Type B pancreatic cell (in vitro differentiated cells): ENCODE data around the gene ADM2. TPM values are rescaled to one million over a fixed set of nuclear protein-coding genes. Genes with fewer than 3 reads are reported as not detected.

Experiments used
- DNase-seq: peaks from one replicate; pipeline ENCODE4 v3.0.0; 2021; ENCODE audit warnings: mixed read lengths; ENCODE audit not compliant: unreplicated experiment; ENCODE audit errors: extremely low spot score
- H3K27ac Mint-ChIP-seq: 2 replicates; pipeline ENCODE4 v1.8.0; 2021; ENCODE audit warnings: mild to moderate bottlenecking, mixed read lengths
- H3K27me3 Mint-ChIP-seq: 2 replicates; pipeline ENCODE4 v1.8.0; 2021; ENCODE audit warnings: mixed read lengths
- H3K36me3 Mint-ChIP-seq: 2 replicates; pipeline ENCODE4 v1.8.0; 2021; ENCODE audit warnings: mixed read lengths
- H3K4me1 Mint-ChIP-seq: one replicate; pipeline ENCODE4 v1.8.0; 2021; ENCODE audit warnings: mixed read lengths; ENCODE audit not compliant: unreplicated experiment
- H3K4me3 Mint-ChIP-seq: 2 replicates; pipeline ENCODE4 v1.8.0; 2021; ENCODE audit warnings: mild to moderate bottlenecking, mixed read lengths
- H3K9me3 Mint-ChIP-seq: 2 replicates; pipeline ENCODE4 v1.8.0; 2021; ENCODE audit warnings: mixed read lengths
- total RNA-seq: library from RNA; stranded (reverse); gene quantifications from 2 replicates; pipeline ENCODE4 v1.2.1, GENCODE V29; 2021; ENCODE audit warnings: low replicate concordance
- TF ChIP-seq, protein P1 (sequence below): fragments of 200-600 bp; sonication (generic); conservative IDR thresholded peaks from 2 replicates; pipeline ENCODE4 v1.5.0; 2021; ENCODE audit warnings: antibody characterized with exemption, mild to moderate bottlenecking

Gene ADM2
- total RNA-seq, 1 donor from 2014 or later, result 2.6 TPM

DNA sequence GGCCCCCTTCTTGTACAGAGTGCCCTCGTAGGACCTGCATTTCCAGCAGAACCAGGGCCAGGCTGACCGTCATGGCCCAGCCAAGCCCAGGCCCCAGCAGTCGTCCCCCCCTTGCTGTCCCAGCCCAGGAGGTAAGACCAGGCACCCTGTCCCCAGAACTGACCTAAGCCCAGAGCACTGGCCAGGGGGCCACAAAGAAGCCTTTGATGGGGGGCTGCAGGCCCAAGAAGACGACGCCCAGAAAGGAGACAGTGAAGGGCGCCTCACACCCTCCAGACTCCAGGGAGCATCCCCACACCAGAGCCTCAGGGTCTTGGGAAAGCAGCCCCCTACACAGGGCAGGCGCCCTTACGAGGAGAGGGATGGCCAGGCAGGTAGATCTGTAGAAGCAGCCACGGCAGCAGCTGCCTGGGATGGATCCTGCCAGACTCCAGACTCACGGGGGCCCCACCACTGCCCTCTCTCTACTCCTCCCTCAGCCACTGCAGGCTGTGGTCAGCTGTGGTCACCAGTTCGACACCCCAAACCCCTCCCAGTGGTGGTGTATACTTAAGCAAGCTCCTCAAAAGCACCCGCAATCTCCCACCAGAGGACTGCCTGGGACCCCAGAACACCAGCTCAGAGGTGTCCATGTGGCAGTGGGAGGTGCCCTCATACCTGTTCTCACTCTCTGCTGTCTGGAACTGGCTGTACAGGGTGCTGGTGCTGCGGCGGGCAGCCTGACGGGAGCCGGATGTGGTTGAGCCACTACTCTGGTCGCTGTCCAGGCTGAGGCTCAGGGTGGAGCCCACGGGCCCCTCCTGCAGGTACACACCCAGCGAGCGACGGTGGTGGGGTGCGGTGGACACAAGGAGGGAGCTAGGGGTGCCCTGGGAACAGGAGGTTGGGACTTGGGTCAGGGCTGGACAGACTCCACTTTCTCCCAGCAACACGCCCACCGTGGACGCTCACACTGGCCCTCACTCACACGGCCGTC lies 33.5 kb upstream of the ADM2 start:
- peaks cover 11% of the 10 kb centered on the region for H3K36me3 Mint-ChIP-seq
- H3K4me1 Mint-ChIP-seq, result peaks cover 9% of the 10 kb centered on the region
- H3K27me3 Mint-ChIP-seq, result no peaks in the 10 kb centered on the region
- TF ChIP-seq, protein P1, sequence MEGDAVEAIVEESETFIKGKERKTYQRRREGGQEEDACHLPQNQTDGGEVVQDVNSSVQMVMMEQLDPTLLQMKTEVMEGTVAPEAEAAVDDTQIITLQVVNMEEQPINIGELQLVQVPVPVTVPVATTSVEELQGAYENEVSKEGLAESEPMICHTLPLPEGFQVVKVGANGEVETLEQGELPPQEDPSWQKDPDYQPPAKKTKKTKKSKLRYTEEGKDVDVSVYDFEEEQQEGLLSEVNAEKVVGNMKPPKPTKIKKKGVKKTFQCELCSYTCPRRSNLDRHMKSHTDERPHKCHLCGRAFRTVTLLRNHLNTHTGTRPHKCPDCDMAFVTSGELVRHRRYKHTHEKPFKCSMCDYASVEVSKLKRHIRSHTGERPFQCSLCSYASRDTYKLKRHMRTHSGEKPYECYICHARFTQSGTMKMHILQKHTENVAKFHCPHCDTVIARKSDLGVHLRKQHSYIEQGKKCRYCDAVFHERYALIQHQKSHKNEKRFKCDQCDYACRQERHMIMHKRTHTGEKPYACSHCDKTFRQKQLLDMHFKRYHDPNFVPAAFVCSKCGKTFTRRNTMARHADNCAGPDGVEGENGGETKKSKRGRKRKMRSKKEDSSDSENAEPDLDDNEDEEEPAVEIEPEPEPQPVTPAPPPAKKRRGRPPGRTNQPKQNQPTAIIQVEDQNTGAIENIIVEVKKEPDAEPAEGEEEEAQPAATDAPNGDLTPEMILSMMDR, result no peak
- peak overlapping the region; percentile 11 for H3K27ac Mint-ChIP-seq
- H3K9me3 Mint-ChIP-seq, result no peaks in the 10 kb centered on the region
- no peak overlapping the region for H3K4me3 Mint-ChIP-seq
- DNase-seq, result no peak

DNA sequence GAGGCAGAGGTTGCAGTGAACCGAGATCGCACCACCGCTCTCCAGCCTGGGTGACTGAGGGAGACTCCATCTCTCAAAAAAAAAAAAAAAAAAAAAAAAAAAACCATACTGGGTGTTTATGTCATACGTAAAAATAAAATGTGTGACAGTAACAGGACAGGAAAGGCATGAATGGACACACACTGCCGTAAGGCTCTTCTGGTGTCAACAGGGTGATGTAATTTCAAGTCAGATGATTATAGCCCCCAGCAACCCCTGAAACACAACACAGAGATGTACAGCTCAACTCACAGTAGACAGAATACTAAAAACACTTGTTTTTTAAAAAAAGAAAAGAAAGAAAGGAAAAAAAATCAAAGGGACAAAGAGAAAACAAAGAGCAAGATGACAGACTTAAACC lies 28.7 kb upstream of the ADM2 start:
- no peaks in the 10 kb centered on the region for H3K9me3 Mint-ChIP-seq
- peak overlapping the region; percentile 55 for H3K27ac Mint-ChIP-seq
- H3K36me3 Mint-ChIP-seq, result peaks cover 15% of the 10 kb centered on the region

DNA sequence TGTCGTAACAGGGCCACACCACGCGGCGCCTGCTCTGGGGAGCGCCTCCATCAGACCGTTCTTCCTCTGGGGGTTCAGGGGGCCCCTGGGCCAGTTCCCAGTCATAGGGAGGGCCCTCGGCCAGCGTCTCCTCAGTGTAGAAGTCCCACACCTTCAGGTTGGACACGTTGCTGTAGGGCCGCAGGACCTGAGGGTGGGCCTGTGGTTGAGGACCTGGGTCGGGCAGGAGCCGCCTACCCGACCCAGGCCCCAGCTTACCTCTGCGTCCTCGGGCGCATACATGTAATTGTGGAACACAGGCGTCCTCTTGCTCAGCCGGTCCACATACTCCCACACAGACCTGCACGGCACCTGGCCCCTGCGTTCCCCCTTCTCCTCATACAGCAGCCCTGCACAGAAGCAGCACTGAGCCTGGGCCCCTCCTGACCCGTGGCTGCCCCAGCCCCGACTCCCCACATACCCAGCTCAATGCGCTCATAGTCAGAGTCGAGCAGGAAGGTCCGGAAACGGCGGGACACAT lies 26.7 kb upstream of the ADM2 start:
- Mint-ChIP-seq H3K4me1 (no peaks in the 10 kb centered on the region), H3K4me3 (no peak overlapping the region), H3K9me3 (no peaks in the 10 kb centered on the region), H3K36me3 (peaks cover 11% of the 10 kb centered on the region), H3K27me3 (no peaks in the 10 kb centered on the region), H3K27ac (peak overlapping the region; percentile 21)
- DNase-seq, result no peak
- TF ChIP-seq, protein P1, result no peak

More for the DNA sequence above, 28.7 kb upstream of the ADM2 start:
- TF ChIP-seq, protein P1, result no peak
- no peaks in the 10 kb centered on the region for H3K27me3 Mint-ChIP-seq
- no peaks in the 10 kb centered on the region for H3K4me1 Mint-ChIP-seq
- no peak for DNase-seq
- H3K4me3 Mint-ChIP-seq, result no peak overlapping the region

DNA sequence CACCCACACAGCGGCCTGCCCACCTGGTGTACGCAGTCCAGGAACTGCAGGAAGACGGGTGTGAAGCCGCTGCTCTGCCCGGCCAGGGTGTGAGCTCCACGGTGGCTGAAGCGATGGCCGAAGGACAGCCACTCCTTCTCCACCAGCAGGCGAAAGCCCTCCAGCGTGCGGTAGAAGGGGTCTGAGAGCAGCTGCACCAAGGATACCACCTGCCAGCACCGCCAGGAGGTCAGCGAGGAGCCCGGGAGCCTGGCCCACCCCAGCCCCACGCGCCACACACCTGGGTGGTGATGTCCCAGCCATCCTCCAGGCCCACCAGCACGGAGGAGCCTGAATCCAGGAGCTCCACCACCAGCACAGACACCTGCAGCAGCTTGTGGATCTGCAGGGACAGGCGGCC lies 26.1 kb upstream of the ADM2 start:
- Mint-ChIP-seq H3K4me1 (no peaks in the 10 kb centered on the region), H3K4me3 (no peak overlapping the region), H3K9me3 (no peaks in the 10 kb centered on the region), H3K36me3 (peaks cover 11% of the 10 kb centered on the region), H3K27me3 (no peaks in the 10 kb centered on the region), H3K27ac (peak overlapping the region; percentile 21)
- TF ChIP-seq, protein P1, result no peak
- no peak for DNase-seq

DNA sequence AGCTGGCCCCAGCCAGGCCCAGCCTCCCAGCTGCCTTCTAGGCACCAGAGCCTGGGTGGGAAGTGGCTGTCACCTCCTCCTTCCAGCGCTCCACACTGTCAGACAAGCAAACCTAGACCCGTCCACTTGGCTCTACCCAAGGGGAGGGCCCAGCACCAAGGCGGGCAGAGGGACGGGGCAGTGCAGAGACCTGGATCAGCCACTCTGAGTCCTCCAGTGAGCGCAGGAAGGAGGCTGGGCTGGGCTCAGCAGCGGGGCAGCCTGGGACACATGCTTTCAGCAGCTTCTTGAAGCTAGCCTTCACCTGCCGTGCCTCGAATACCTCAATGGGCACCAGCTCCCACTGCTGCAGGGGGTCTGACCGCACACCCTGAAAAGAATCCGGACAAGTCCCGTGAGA lies 25.3 kb upstream of the ADM2 start:
- no peaks in the 10 kb centered on the region for H3K4me1 Mint-ChIP-seq
- DNase-seq, result no peak
- no peak overlapping the region for H3K4me3 Mint-ChIP-seq
- peaks cover 11% of the 10 kb centered on the region for H3K36me3 Mint-ChIP-seq
- H3K27me3 Mint-ChIP-seq, result no peaks in the 10 kb centered on the region
- no peaks in the 10 kb centered on the region for H3K9me3 Mint-ChIP-seq
- H3K27ac Mint-ChIP-seq, result no peak overlapping the region
- TF ChIP-seq, protein P1, result no peak
